HG02884 (cell line): ENCODE data around the gene MRPS9.

Experiments used
- ATAC-seq: cut with Tn5 transposase; IDR thresholded peaks from one replicate; pipeline ENCODE4 v1.9.1; 2021; ENCODE audit warnings: mild to moderate bottlenecking, moderate library complexity; ENCODE audit not compliant: unreplicated experiment

The MRPS9 gene

DNA sequence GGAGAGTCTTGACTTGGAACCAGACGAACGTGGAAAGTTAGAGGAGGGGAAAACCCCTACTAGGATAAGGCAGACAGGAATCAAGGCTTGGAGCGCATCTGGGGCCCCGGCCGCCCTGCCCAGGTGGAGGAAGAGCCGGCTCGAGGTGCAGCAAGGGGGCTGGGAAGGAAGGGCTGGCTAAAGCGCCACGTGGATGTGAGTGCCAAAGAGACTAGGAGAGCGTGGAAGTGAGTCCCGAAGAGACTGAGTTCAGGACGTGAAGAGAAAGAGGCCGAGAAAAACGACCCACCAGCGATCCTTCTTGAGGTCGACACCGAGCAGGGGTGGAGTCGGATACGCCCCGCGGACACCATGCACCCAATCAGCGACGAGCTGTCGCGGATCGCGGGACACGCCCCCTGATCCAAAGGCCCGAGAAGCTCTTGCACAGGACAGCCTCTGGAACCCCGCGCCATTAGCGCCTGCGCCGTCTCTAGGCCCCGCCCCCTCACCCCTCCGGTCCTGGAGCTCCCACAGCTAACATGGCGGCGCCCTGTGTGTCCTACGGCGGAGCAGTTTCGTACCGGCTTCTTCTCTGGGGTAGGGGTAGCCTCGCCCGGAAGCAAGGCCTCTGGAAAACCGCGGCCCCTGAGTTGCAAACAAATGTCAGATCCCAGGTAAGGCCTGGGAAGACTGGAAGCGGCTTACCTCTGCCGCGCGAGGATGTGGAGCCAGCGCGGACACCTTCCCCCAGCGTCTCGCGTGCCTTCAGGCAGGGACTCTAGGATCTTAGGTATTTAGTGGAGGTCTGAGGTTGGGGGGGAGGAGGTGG, at the start of gene MRPS9:
TSS of gene MRPS9 (plus strand) at position 498 of the 811 bp plus-strand sequence. CDS start at position 522, 24 bp downstream.
- ATAC-seq, result peak; percentile 100

DNA sequence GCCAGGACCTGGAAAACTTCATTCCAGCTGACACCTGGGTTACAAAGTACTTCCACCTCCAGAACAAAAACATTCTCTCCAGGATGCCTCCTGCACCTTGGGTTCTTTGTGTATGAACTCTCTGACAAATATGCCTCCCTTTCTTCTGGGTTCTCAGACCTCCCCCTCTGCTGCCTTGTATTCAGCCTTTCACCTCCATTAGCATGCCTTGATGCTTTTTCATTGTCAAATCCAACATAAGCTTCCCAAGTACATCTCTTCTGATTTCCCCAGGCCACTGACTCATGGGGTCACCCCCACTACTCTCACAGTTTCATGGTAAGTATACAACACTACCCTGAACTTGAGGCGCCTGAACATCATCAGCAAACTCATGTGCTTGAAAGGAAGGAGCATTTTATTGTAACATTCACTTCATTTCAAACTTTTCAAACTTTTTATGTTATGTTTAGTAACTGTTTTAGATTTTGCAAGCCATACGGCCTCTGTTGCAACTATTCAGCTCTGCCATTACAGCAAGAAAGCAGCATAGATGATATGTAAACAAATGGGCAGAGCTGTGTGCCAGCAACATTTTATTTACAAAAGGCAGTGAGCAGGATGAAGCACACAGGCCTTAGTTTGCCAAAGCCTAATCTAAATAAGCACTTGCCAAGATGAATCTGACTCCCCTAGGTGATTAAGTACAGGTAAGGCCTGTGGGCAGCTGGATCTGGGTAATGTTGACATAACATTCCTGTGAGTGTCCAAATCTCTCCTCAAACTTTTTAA, 32.5 kb upstream of the MRPS9 start:
- no peak for ATAC-seq

DNA sequence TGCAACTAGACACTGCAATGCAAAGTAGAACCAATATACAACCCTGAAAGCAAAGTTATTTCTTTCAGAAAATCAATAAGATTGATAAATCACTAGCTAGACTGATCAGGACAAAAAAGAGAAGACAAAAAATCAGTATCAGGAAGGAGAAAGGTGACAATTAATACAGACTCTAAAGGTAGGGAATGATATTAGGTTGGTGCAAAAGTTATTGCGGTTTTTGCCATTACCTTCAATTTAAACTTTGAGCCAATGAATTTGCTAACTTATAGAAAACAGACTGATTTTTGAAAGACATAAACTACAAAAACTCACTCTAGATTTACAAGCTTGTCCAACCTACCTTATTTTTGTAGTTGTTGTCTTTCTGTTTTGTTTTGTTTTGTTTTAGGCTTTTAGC, 30.5 kb upstream of the MRPS9 start:
- ATAC-seq, result no peak

DNA sequence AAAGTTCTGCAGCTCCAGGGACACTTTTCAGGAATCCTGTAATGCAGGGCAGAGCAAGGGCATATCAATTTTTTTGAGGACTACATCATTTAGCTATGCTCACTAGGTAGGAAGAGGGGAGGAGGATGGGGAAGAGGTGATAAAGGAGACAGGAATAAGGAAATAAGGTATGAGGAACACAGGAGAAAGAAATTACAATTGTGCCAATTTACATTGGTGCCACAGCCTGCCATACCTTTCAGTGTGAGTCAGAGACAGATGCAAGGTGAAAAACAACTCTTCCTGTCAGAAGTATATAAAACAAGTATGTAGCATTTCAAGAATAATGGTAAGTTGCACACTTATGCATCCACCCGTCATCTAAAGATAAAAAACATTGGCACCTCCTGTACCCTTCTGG, 5.4 kb upstream of the MRPS9 start:
- no peak for ATAC-seq

DNA sequence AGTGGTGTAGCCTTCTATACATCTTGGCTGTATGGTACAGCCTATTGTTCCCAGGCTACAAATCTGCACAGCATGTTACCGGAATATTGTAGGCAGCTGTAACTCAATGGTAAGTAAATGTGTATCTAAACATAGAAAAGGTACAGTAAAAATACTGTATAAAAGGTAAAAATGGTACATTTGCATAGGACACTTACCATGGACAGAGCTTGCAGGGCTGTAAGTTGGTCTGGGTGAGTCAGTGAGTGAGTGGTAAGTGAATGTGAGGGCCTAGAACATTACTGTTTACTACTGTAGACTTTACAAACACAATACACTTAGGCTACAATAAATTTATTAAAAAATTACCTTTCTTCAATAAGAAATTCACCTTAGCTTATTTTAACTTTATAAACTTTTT, 3.7 kb upstream of the MRPS9 start:
- no peak for ATAC-seq

DNA sequence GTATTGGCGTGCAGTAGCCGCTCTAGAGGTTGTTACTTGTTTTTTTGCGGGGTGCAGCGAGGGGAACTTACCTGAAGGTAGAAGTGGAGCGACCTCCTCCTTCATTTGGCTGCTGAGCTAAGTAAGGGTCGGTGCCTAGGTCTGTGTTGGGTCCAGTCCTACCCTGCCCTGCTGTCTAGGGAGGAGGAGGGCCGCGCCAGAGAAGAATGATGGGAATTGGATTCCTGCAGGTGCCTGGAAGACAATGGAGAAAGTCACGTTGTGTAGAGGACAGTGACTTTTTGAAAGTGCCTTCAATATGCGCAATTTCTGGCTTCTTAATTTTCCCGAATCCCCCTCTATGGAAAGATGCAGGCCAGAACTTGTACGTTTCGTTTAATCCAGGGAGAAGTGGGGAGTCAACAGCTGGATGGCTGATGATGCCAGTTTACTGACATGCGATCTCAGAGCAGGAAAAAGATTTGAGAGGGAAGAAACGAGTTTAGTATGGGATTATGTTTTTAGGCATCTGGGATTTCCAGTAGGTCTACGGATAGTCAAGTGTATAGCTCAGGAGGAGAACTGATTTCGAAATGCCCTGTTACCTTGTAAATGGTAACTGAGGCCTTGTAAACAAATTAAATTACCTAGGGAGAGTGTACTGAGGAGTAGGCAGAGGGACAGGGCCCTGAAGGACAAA, 653 bp downstream of the MRPS9 start:
- ATAC-seq, result no peak

DNA sequence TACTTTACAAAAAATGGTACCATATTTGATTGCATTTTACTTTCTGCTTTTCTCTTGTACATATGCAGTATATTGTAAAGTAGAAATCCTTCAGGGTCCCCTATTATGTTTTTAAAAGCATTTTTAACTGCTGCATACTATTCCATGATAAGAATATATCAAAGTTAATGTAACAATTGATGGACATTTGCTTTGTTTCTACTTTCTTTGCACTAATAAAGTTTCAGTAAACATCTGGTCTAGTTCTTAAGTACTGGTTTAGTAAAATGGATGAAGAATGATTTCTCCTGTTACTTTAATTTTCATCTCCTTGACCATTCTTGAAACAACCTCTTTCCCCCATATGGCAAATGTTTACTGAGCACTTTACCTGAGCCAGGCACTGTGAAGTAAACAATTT, 1.7 kb downstream of the MRPS9 start:
- no peak for ATAC-seq

DNA sequence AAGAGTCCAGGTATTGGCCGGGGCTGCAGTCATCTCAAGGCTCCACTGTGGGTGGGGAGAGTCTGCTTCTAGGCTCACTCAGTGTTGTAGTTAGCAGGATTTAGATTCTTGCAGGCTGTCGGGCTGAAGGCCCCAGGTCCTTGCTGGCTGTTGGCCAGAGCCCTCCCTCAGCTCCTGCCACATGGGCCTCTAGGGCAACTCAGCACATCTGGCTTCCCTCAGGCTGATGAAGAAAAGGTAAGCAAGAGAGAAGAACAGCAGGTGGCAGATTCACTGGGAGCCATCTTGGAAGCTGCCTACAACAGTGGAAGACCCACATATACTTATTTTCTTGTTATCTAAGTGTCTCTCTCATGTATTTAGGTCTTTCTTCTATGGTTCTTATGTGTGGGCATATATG, 4.3 kb downstream of the MRPS9 start:
- no peak for ATAC-seq

DNA sequence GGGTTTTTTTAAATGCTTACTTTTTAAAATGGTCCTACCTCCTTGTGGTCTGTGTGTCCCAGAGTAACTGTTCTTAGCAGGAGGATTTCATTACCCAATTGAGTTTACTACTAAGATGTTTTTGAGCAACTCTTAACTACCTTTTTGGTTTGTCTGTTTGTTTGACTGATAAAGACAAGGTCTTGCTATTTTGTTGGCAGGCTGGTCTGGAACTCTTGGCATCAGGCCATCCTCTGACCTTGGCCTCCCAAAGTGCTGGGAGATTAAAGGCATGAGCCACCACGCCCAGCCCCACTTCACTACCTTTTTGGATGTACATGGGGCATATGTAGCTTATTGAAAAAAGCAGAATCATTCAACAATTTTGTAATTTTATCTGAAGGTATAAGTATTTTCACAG, 14.9 kb downstream of the MRPS9 start:
- no peak for ATAC-seq

DNA sequence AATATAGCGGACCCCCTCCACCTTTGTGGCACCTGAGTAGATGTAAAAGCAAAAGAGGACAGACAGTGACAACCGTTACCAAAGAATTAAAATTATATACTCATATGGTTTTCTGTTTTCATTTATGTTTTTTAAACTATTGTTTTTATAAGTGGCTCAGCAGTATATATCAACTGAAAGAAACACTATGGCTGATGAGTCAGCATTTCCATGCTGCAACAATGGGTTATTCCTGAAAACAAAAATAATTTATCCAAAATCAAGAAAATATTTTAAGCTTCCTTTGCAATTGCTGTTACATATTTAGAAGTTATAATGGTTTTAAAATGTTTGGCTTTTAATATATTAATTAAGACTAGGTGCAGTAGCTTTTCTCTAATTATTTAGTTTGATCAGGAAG, 17.7 kb downstream of the MRPS9 start:
- no peak for ATAC-seq

DNA sequence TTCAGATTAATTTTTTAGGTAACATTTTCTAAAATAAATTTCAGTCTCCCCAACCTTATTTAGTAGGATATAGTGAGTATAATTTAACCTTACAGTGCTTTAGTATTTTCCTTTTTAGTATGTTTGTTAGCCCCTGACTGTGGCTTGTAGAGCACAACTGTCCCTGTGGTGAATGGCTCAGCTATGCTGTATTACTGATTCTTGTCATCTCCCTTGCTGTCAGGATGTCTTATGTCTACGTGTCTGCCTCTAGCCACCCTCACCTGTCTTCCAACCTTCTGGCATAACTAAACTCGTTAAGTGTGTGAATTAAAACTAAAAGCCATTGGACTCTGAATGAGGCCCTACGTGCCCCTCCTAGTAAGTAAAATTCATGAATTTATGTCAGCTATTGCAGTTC, 18.4 kb downstream of the MRPS9 start:
- ATAC-seq, result no peak

DNA sequence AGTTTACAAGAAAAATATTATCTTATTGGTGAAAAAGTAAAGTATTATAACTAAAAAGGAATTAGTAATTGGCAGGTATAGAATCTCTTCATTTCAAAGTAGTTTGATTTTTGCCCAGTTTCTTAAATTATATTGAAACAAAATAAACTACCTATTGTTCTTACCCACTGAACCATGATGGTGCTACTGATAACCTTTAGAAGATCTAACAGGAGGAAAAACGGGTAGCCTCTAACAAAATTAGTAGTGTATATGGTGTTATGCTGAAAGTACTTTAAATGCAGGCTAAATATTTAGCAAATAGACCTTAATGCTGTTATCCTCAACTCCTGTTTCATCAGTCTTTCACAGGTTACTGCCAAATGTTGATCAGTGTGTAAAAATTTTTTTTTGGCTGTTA, 19.1 kb downstream of the MRPS9 start:
- no peak for ATAC-seq

DNA sequence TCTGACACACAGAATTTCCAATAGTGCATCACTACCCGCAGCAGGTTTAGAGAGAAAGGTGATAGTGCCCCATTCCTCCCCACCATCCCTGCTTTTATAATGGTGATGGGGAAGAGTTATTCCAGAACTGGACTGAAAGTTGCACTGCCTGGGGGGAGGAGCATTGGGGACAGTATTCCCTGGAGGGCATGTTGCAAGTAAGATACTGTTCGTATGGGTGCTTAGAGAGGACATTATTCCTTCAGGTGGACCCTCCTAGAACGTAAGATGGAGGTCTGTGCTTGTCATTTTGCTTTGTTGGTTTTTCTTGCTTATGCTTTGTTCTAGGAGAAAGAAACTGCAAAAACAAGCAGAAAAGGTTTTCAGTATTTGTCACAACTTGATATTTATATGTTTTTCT, 23.7 kb downstream of the MRPS9 start:
- no peak for ATAC-seq

DNA sequence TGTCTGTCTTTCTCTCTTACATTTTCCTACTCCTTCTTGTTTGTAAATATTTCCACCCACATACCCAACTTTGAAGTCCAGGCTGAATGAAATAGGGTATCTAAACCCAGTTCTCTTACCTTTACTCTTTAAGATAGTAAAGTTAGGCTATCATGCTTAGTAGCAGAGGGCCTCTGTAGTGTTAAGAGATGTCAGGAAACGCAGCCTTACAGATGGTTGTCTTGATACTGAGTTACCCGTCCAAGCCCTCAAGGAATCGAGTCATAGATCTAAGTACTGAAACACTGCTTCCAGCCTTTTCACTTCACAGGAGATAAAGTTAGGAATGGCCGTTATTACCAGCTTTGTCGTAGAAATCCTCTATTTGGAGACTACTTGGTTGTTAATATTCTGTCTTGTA, 24.3 kb downstream of the MRPS9 start:
- no peak for ATAC-seq

DNA sequence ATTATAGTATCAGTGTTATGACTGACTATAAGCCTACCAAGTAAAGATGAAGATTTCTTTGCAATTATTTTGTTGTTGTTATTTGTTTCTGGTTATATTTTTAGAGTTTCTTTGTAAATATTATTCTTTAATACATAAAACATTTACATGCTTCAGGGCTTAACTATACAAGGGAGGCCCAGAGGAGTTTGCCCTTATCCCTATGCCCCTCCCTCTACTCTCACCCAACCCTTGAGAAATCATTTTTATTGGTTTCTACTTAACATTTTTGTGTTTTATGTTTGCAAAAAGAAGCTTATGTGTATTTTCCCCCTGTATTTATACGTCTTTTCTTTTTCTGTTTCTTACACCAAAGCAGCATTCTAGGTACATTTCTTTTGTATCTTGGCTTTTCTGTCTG, 30.5 kb downstream of the MRPS9 start:
- ATAC-seq, result no peak

DNA sequence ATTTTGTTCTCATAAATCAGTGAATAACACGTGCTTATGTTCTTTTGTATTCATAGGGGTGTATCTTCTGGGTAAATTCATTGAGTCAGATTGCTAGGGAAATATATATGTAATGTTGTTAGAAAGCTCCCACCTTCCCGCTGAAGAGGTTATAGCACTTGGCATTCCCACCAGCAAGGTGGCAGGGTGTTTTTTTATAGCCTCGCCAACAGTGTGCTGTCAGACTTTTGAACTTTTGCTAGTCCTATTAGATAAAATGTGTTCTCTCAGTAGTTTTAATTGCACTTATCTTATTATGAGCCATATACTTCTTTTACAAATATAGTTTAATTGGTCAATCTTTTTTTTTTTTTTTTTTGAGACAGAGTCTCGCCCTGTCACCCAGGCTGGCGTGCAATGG, 31.0 kb downstream of the MRPS9 start:
- ATAC-seq, result no peak

DNA sequence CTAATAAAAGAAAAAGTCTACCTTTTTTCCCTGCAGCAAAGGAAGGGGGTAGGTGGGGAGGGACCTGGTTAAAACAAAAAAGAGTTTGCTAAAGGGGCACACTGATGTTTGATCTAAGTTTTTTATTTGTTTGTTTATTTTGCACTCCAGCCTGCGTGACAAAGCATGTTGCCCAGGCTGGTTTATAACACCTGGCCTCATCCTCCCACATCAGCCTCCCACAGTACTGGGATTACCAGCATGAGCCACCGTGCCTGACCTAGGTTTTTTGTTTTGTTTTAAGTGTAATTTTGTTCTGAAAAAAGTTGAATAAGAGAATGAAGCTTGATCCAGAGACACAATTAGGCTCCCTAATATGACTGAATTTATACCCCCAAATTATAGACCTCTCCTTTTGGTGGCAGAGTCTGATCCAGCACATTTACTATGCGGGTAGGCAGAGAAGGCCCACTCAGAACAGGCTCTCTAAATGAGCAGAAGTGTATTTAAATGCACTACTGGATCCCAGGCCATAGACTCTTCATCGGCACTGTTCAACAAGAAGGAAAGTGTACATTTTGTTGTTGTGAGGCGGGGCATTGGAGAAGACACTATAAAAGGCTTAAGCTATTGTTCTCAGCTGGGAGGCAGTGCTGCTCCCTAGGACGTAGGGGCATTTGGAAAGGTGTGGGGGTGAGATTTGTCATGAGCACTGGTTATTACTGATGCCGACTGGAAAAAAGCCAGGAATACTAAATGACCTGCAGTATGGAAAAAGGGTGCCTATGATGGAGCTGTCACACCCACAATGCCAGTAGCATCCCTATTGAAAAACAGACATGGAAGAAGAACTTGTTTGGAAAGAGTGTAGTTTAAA, 32.4 kb downstream of the MRPS9 start:
- ATAC-seq, result no peak

DNA sequence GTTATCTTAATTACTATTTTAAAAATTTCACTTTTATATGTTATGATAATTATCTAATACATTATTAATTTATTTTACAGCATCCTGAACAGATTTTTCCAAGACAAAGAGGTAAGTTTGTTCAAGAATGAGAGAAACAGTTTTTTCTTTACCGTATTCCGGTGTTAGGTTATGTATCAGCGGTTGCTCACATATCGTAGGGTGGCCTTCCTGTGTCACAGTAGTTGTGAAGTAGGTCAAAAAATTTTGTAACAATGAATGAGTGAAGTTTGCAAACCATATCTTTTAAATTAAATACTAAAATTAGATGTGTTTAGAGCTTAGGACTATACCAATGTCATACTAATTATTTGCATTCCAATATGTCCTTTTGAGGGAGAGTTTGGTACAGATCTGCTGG, 33.5 kb downstream of the MRPS9 start:
- ATAC-seq, result no peak

DNA sequence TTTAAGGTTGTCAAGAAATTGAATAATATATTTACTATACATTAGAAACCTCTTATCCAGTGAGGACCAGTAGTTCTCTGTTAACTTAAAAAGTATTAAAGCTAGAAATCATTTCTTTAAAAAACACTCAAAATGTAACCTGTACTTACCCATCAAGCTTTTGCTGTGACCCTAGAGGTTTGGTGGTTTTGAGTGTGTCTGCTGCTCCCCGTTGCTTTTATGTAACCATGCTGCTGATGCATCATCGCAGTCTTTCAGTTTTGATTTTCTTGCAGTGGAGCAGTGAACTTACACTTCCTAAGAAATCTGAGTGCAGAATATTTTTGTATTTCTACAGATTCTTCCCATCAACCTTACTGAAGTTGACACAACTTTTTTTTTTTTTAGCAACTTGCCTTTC, 34.2 kb downstream of the MRPS9 start:
- peak; percentile 91 for ATAC-seq

DNA sequence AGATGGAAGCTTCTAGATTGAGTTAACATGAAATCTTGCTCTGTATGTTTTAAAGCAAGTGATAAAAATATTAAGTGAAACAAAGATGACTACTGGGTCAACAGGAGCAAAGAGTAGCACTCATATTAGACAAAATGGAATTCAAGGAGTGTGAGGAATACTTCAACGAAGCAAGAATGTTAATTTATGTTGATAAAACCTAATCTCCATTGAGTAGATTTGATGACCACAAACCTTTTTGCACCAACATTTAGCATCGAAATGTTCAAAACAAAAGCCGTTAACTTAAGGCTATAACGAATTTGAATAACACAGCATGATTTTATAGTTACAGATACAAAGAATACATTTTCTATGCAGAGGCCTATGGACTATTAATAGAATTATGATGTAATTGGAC, 35.7 kb downstream of the MRPS9 start:
- ATAC-seq, result no peak

DNA sequence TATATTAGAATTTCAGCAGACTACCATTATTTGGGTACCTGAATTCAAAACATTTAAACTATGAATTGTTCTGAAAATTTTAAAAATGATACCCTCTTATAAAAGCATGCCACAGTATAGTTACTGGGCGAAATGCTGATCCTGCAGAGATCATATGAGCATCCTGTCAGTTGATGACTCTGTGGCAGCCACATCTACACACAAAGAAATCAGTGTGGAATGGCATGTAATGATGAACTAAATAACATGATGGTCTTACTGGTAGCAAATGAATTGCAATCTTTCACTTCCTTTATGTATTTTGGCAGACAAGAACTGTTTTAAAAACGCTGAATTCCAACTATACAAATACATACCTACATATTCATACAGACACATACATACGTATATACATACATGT, 38.3 kb downstream of the MRPS9 start:
- ATAC-seq, result no peak
